HepG2 (cell line): ENCODE results near the gene PIAS1. TPM values are rescaled to one million over a fixed set of nuclear protein-coding genes. Genes with fewer than 3 reads are reported as not detected.
A peak's percentile ranks its signal among the peaks of the same experiment; 100 is the strongest.

Experiments used
- ATAC-seq: fragments of 200-7000 bp; cut with Tn5 transposase; 3 replicates; pipeline ENCODE4 v1.9.1; 2020; ENCODE audit warnings: mild to moderate bottlenecking, moderate library complexity
- BruUV-seq: library from RNA; stranded (reverse); fragments of 400-500 nt; replicated peaks from 2 replicates; lab custom pipeline; 2021; lab: Mats Ljungman, UMichigan
- CTCF ChIA-PET: fragments of 300-600 bp; formaldehyde crosslinking; extraction: SDS; loops from one replicate; lab custom pipeline; 2021; ENCODE audit warnings: low total read pairs, inconsistent platforms, low intra/inter-chr PET ratio; lab: Yijun Ruan, JAX
- POLR2A ChIA-PET: fragments of 350-600 bp; sonication (Branson Sonifier 250); formaldehyde crosslinking; loops from one replicate; lab custom pipeline; 2020; ENCODE audit warnings: antibody characterized with exemption, inconsistent platforms; lab: Yijun Ruan, JAX
- DNase-seq: peaks from one replicate; pipeline ENCODE4 v3.0.0-alpha.2; 2015; ENCODE audit warnings: low spot score
- FAIRE-seq: peaks from 3 replicates; lab custom pipeline; 2011; peaks lifted over from hg19 to GRCh38; lab: Jason Lieb, UNC
- H2AFZ ChIP-seq: one replicate; pipeline ENCODE4 v1.6.1; 2011; ENCODE audit warnings: low read length, inconsistent platforms
- H3K27ac ChIP-seq: fragments of 300-600 bp; 3 replicates; pipeline ENCODE4 v1.8.0; 2011; ENCODE audit warnings: mixed run types, mild to moderate bottlenecking, mixed read lengths, low read length, inconsistent platforms; ENCODE audit not compliant: insufficient read depth; ENCODE audit errors: extremely low read length
- H3K27me3 ChIP-seq, 2 experiments: fragments of 200-600 bp in 1 of 2; 2 replicates in 1 of 2; 3 replicates in 1 of 2; pipeline versions ENCODE4 v1.6.0 to v1.8.0; 2011; ENCODE audit warnings: low read length in 2 of 2, mild to moderate bottlenecking in 2 of 2, moderate library complexity in 2 of 2, inconsistent platforms in 1 of 2; ENCODE audit not compliant: insufficient read depth in 2 of 2, control insufficient read depth in 1 of 2
- H3K36me3 ChIP-seq, 2 experiments: fragments of 200-600 bp in 1 of 2; replicated peaks in 1 of 2; 2 replicates in 1 of 2; 3 replicates in 1 of 2; pipeline versions ENCODE4 v1.5.1 to v1.8.0; 2011; ENCODE audit warnings: low read length in 2 of 2, inconsistent platforms in 1 of 2; ENCODE audit not compliant: insufficient read depth in 2 of 2, control insufficient read depth in 1 of 2
- H3K4me1 ChIP-seq: 2 replicates; pipeline ENCODE4 v1.5.1; 2012; ENCODE audit warnings: low read length, inconsistent platforms; ENCODE audit not compliant: insufficient read depth
- H3K4me2 ChIP-seq: 2 replicates; pipeline ENCODE4 v1.6.0; 2011; ENCODE audit warnings: low read depth, low read length, inconsistent platforms
- H3K4me3 ChIP-seq, 3 experiments: fragments of 200-600 bp in 1 of 3; sonication (generic), shearing (Covaris generic) in 1 of 3; replicated peaks in 1 of 3; 2 replicates each; pipeline ENCODE4 v1.5.1; 2011 to 2016; ENCODE audit warnings: low read length in 3 of 3, inconsistent platforms in 2 of 3, low read depth in 2 of 3, mild to moderate bottlenecking in 2 of 3, control low read depth in 1 of 3, mixed read lengths in 1 of 3; ENCODE audit not compliant: insufficient read depth in 1 of 3
- H3K79me2 ChIP-seq: one replicate; pipeline ENCODE4 v1.6.1; 2011; ENCODE audit warnings: low read length, inconsistent platforms; ENCODE audit not compliant: insufficient read depth
- H3K9ac ChIP-seq: 2 replicates; pipeline ENCODE4 v1.6.0; 2011; ENCODE audit warnings: mild to moderate bottlenecking, low read depth, low read length, inconsistent platforms; ENCODE audit not compliant: insufficient read depth
- H3K9me3 ChIP-seq: 2 replicates; pipeline ENCODE4 v1.5.1; 2012; ENCODE audit warnings: mild to moderate bottlenecking, low read length
- H4K20me1 ChIP-seq: 2 replicates; pipeline ENCODE4 v1.6.0; 2011; ENCODE audit warnings: inconsistent platforms, mild to moderate bottlenecking, low read length, moderate library complexity; ENCODE audit not compliant: insufficient read depth
- ATF5 ChIP-seq: sonication (generic); formaldehyde crosslinking; IDR thresholded peaks from 2 replicates; pipeline ENCODE4 v1.4.0; 2020; ENCODE audit warnings: mild to moderate bottlenecking, low read depth, missing genetic modification reagents
- MAFF ChIP-seq: IDR thresholded peaks from 2 replicates; pipeline ENCODE4 v1.6.1; 2011; ENCODE audit warnings: low read depth, low read length, improper control_type of control experiment
- MAFK ChIP-seq, 2 experiments: IDR thresholded peaks in 1 of 2; conservative IDR thresholded peaks in 1 of 2; 2 replicates each; pipeline ENCODE4 v1.6.1; 2011; ENCODE audit warnings: improper control_type of control experiment in 2 of 2, low read length in 2 of 2
- MED1 ChIP-seq: sonication (generic); formaldehyde crosslinking; IDR thresholded peaks from 2 replicates; pipeline ENCODE4 v1.4.0; 2020; ENCODE audit warnings: missing genetic modification reagents
- NCOA1 ChIP-seq: sonication (generic); formaldehyde crosslinking; IDR thresholded peaks from 2 replicates; pipeline ENCODE4 v1.9.0; 2021; ENCODE audit warnings: missing genetic modification reagents
- ZBTB33 ChIP-seq: sonication (generic); formaldehyde crosslinking; IDR thresholded peaks from 2 replicates; pipeline ENCODE4 v1.4.0; 2020; ENCODE audit warnings: missing genetic modification reagents
- ZGPAT ChIP-seq: IDR thresholded peaks from 2 replicates; pipeline ENCODE4 v1.6.1; 2016; ENCODE audit warnings: mild to moderate bottlenecking
- ZIK1 ChIP-seq: sonication (generic); formaldehyde crosslinking; IDR thresholded peaks from 2 replicates; pipeline ENCODE4 v1.5.0; 2020; ENCODE audit warnings: mild to moderate bottlenecking, low read depth, missing genetic modification reagents, borderline replicate concordance
- ZNF20 ChIP-seq: sonication (generic); formaldehyde crosslinking; IDR thresholded peaks from 2 replicates; pipeline ENCODE4 v1.4.0; 2020; ENCODE audit warnings: mild to moderate bottlenecking, moderate library complexity, missing genetic modification reagents
- ZNF260 ChIP-seq: sonication (generic); formaldehyde crosslinking; IDR thresholded peaks from 2 replicates; pipeline ENCODE4 v1.4.0; 2020; ENCODE audit warnings: missing genetic modification reagents, low read depth, mild to moderate bottlenecking, borderline replicate concordance
- ZNF282 ChIP-seq: fragments of 450-650 bp; IDR thresholded peaks from 2 replicates; pipeline ENCODE4 v1.6.1; 2018; ENCODE audit not compliant: partially characterized antibody
- ZNF746 ChIP-seq: sonication (generic); formaldehyde crosslinking; IDR thresholded peaks from 2 replicates; pipeline ENCODE4 v1.8.0; 2022; ENCODE audit warnings: mild to moderate bottlenecking, missing genetic modification reagents
- WGBS: methylation state at CpG from one replicate; pipeline ENCODE4 v1.1.6; 2017; ENCODE audit warnings: low lambda C conversion rate; 5-methylcytosine and 5-hydroxymethylcytosine counted together
- in situ Hi-C: cut with HindIII; loops from 2 replicates; pipeline ENCODE4 v1.10.0; 2017; ENCODE audit warnings: low pct_unique_long_range_greater_than_20kb; ENCODE audit not compliant: extremely low pct_ligation_motif_present
- intact Hi-C: fragments of 100-400 bp; cut with micrococcal nuclease; formaldehyde crosslinking; loops from one replicate; pipeline ENCODE4 v1.10.0; 2022; ENCODE audit not compliant: unreplicated experiment
- polyA plus RNA-seq, 8 experiments: library from polyadenylated mRNA; depleted of rRNA in 3 of 8; stranded (reverse) in 7 of 8; unstranded in 1 of 8; fragments of >200 nt; fragmentation: Illumina TruSeq in 4 of 8; extraction: Trizol in 4 of 8; gene quantifications; 2 replicates each; pipeline versions ENCODE4 v1.2.1 to v1.2.3, GENCODE V29; 2011 to 2016; ENCODE audit warnings: low read depth in 4 of 8, missing spikeins in 1 of 8, mixed read lengths in 1 of 8; ENCODE audit not compliant: insufficient read depth in 1 of 8
- total RNA-seq, 5 experiments: library from RNA; depleted of rRNA; stranded (reverse); fragments of >200 nt; fragmentation: Illumina TruSeq; extraction: Trizol; gene quantifications; 2 replicates each; pipeline ENCODE4 v1.2.3, GENCODE V29; 2016; ENCODE audit warnings: low read depth in 1 of 5

Gene PIAS1
- total and polyA plus RNA-seq, 2 of the 13 experiments (the other 11 are each of a cell fraction or from before 2014, with no cell fraction given), result 20.7 to 33.7 TPM

GRCh38 chr15:68063606-68064005, 9.5 kb downstream of the PIAS1 start:
- 96% methylated on average over 3 of the region's 3 CpGs for WGBS
- TF ChIP-seq NCOA1 (CRISPR knock-in tag) (no peak), MAFK (conservative IDR thresholded peaks at IDR 0.05 in 1 of 2, IDR thresholded peaks at IDR 0.05 in 1 of 2; ENCODE audit: low read length in 2 of 2) (peak; percentile 45 to 60; a peak in 3 of 4 replicates), MAFF (peak; percentile 46), ZGPAT (CRISPR knock-in tag) (no peak), MED1 (CRISPR knock-in tag) (no peak), ZIK1 (CRISPR knock-in tag) (no peak)
- FAIRE-seq (no peak), DNase-seq (no peak), ATAC-seq (no peak)
- Histone ChIP-seq H4K20me1 (peaks cover 10% of the 10 kb centered on the region; the same call in 1 of the 2 replicates), H3K9ac (no peak overlapping the region), H3K27me3 (no peaks in the 10 kb centered on the region), H2AFZ (no peak overlapping the region), H3K36me3 (peaks cover 0 to 3% of the 10 kb centered on the region in 2 experiments; a peak in 1 of 5 replicates), H3K79me2 (peaks cover 98% of the 10 kb centered on the region), H3K4me2 (no peak overlapping the region), H3K27ac (no peak overlapping the region), H3K4me1 (peaks cover 26% of the 10 kb centered on the region), H3K4me3 (no peak overlapping the region), H3K9me3 (no peaks in the 10 kb centered on the region)
- no TSS peak for BruUV-seq
- ChIA-PET POLR2A (no interaction called here), CTCF (no interaction called here)
- in situ Hi-C loops (no loop called here), intact Hi-C loops (no loop called here)

- BruUV-seq, result no TSS peak
- H3K79me2 ChIP-seq, result peaks cover 85% of the 10 kb centered on the region
- TF ChIP-seq ZNF282 (no peak), ZNF20 (CRISPR knock-in tag) (no peak), ATF5 (CRISPR knock-in tag) (no peak), ZNF746 (CRISPR knock-in tag) (no peak), ZNF260 (CRISPR knock-in tag) (no peak), ZBTB33 (no peak)
- TF ChIP-seq, all 625 proteins: peak for 0
- Histone ChIP-seq H4K20me1 (peaks cover 24% of the 10 kb centered on the region), H3K9me3 (no peaks in the 10 kb centered on the region), H3K36me3 (no peaks in the 10 kb centered on the region), H2AFZ (no peak overlapping the region), H3K4me3 (no peak overlapping the region), H3K9ac (no peak overlapping the region), H3K4me2 (no peak overlapping the region), H3K27me3 (no peaks in the 10 kb centered on the region), H3K4me1 (peaks cover 9% of the 10 kb centered on the region; the same call in 1 of the 2 replicates), H3K27ac (no peak overlapping the region)
- in situ Hi-C loops, result no loop called here
- FAIRE-seq (no peak), ATAC-seq (no peak), DNase-seq (no peak)
- CTCF ChIA-PET, result no interaction called here
- POLR2A ChIA-PET, result no interaction called here
- 90% methylated on average over 6 of the region's 6 CpGs for WGBS
- intact Hi-C loops, result no loop called here
These were observed 19.6 kb downstream of the PIAS1 start for GRCh38 chr15:68073576-68074288.
